ENCODE results near the gene GRIA4.
A peak's percentile ranks its signal among the peaks of the same experiment; 100 is the strongest.
"Not testable (repeated sequence)": the region's sequence is repeated elsewhere in the genome, so short reads cannot be mapped to it uniquely, and the experiment has no call there.

The GRIA4 gene

GRCh38 chr11:105719073-105719822 lies 109.4 kb downstream of the GRIA4 start:
- DNase-seq (ENCODE audit: low spot score): peak; percentile 0

- DNase-seq (ENCODE audit: low spot score): no peak
Observed at GRCh38 chr11:105720096-105720495, 110.2 kb downstream of the GRIA4 start.

GRCh38 chr11:105723269-105723668 lies 113.4 kb downstream of the GRIA4 start:
- no peak for DNase-seq (ENCODE audit: low spot score)

GRCh38 chr11:105732611-105733010 lies 122.7 kb downstream of the GRIA4 start:
- DNase-seq (ENCODE audit: low spot score): no peak

GRCh38 chr11:105734426-105734825 lies 124.6 kb downstream of the GRIA4 start:
- DNase-seq (ENCODE audit: low spot score): no peak

- no peak for DNase-seq (ENCODE audit: low spot score)
Observed at GRCh38 chr11:105738251-105738650, 128.4 kb downstream of the GRIA4 start.

GRCh38 chr11:105738986-105739795 lies 129.3 kb downstream of the GRIA4 start:
- DNase-seq (ENCODE audit: low spot score): no peak

- DNase-seq (ENCODE audit: low spot score): no peak
Observed at GRCh38 chr11:105740164-105740903, 130.5 kb downstream of the GRIA4 start.

- DNase-seq (ENCODE audit: low spot score): no peak
Observed at GRCh38 chr11:105741488-105742020, 131.7 kb downstream of the GRIA4 start.

GRCh38 chr11:105754260-105754659 lies 144.4 kb downstream of the GRIA4 start:
- DNase-seq (ENCODE audit: low spot score): no peak

- DNase-seq (ENCODE audit: low spot score): no peak
Observed at GRCh38 chr11:105754716-105755115, 144.8 kb downstream of the GRIA4 start.

- DNase-seq (ENCODE audit: low spot score): no peak
Observed at GRCh38 chr11:105757107-105757506, 147.2 kb downstream of the GRIA4 start.

GRCh38 chr11:105763594-105763993 lies 153.7 kb downstream of the GRIA4 start:
- DNase-seq (ENCODE audit: low spot score): no peak

- no peak for DNase-seq (ENCODE audit: low spot score)
Observed at GRCh38 chr11:105767931-105768330, 158.1 kb downstream of the GRIA4 start.

- no peak for DNase-seq (ENCODE audit: low spot score)
Observed at GRCh38 chr11:105769627-105770026, 159.8 kb downstream of the GRIA4 start.

GRCh38 chr11:105773452-105773851 lies 163.6 kb downstream of the GRIA4 start:
- DNase-seq (ENCODE audit: low spot score): not testable (repeated sequence)

GRCh38 chr11:105774899-105775298 lies 165.0 kb downstream of the GRIA4 start:
- DNase-seq (ENCODE audit: low spot score): no peak

GRCh38 chr11:105780781-105781525 lies 171.1 kb downstream of the GRIA4 start:
- DNase-seq (ENCODE audit: low spot score): no peak

- no peak for DNase-seq (ENCODE audit: low spot score)
Observed at GRCh38 chr11:105781807-105782206, 171.9 kb downstream of the GRIA4 start.

- DNase-seq (ENCODE audit: low spot score): no peak
Observed at GRCh38 chr11:105783216-105783615, 173.3 kb downstream of the GRIA4 start.

- not testable (repeated sequence) for DNase-seq (ENCODE audit: low spot score)
Observed at GRCh38 chr11:105785850-105786249, 176.0 kb downstream of the GRIA4 start.

- DNase-seq (ENCODE audit: low spot score): no peak
Observed at GRCh38 chr11:105786741-105787140, 176.9 kb downstream of the GRIA4 start.

Data from HuH-7 (cell line).